Smooth muscle cell (in vitro differentiated cells): ENCODE data around the gene MYO1E. TPM values are rescaled to one million over a fixed set of nuclear protein-coding genes. Genes with fewer than 3 reads are reported as not detected.

ENCODE experiments used
- DNase-seq: peaks from one replicate; lab custom pipeline; 2025; ENCODE audit not compliant: unreplicated experiment; lab: John Stamatoyannopoulos, UW
- H2AFZ ChIP-seq: fragments of 200-600 bp; sonication (generic); 2 replicates; pipeline ENCODE4 v1.6.0; 2016; ENCODE audit warnings: antibody characterized with exemption, low read depth, mild to moderate bottlenecking
- H3F3A ChIP-seq: fragments of 200-600 bp; sonication (generic); 2 replicates; pipeline ENCODE4 v1.6.0; 2017; ENCODE audit warnings: antibody characterized with exemption, low read depth
- H3K27ac ChIP-seq: fragments of 200-600 bp; sonication (generic); 2 replicates; pipeline ENCODE4 v1.5.1; 2016; ENCODE audit warnings: low read depth, mild to moderate bottlenecking
- H3K27me3 ChIP-seq: fragments of 200-600 bp; sonication (generic); 2 replicates; pipeline ENCODE4 v1.6.1; 2016; ENCODE audit warnings: low read depth, mild to moderate bottlenecking
- H3K36me3 ChIP-seq: fragments of 200-600 bp; sonication (generic); 2 replicates; pipeline ENCODE4 v1.5.1; 2016; ENCODE audit warnings: low read depth
- H3K4me1 ChIP-seq: fragments of 200-600 bp; sonication (generic); 2 replicates; pipeline ENCODE4 v1.5.1; 2016; ENCODE audit warnings: low read depth
- H3K4me2 ChIP-seq: fragments of 200-600 bp; sonication (generic); 2 replicates; pipeline ENCODE4 v1.6.0; 2016; ENCODE audit warnings: mild to moderate bottlenecking
- H3K4me3 ChIP-seq: fragments of 200-600 bp; sonication (generic); 2 replicates; pipeline ENCODE4 v1.5.1; 2016; ENCODE audit warnings: mild to moderate bottlenecking
- H3K79me2 ChIP-seq: fragments of 200-600 bp; sonication (generic); 2 replicates; pipeline ENCODE4 v1.6.0; 2016; ENCODE audit warnings: low read depth, mild to moderate bottlenecking
- H3K9ac ChIP-seq: fragments of 200-600 bp; sonication (generic); 2 replicates; pipeline ENCODE4 v1.6.0; 2016; ENCODE audit warnings: low read depth
- H3K9me3 ChIP-seq: fragments of 200-600 bp; sonication (generic); replicated peaks from 2 replicates; pipeline ENCODE4 v1.5.1; 2016; ENCODE audit warnings: low read depth
- H4K20me1 ChIP-seq: fragments of 200-600 bp; sonication (generic); 2 replicates; pipeline ENCODE4 v1.6.0; 2016; ENCODE audit warnings: low read depth
- CTCF ChIP-seq: fragments of 200-600 bp; sonication (generic); IDR thresholded peaks from 2 replicates; pipeline ENCODE4 v1.5.1; 2017; ENCODE audit warnings: borderline replicate concordance, mild to moderate bottlenecking, antibody characterized with exemption; ENCODE audit not compliant: insufficient read depth, poor library complexity, severe bottlenecking
- WGBS: methylation state at CpG from one replicate; pipeline ENCODE4 v1.1.7; 2016; ENCODE audit warnings: low lambda C conversion rate; 5-methylcytosine and 5-hydroxymethylcytosine counted together
- polyA plus RNA-seq: library from polyadenylated mRNA; unstranded; fragments of >200 nt; fragmentation: Nextera tagmentation; extraction: Ambion mirVana; gene quantifications from 2 replicates; pipeline ENCODE4 v1.2.1, GENCODE V29; 2016
- total RNA-seq: library from RNA; depleted of rRNA; stranded (reverse); fragments of >200 nt; gene quantifications from 2 replicates; pipeline ENCODE4 v1.2.3, GENCODE V29; 2014

The MYO1E gene
- total and polyA plus RNA-seq, 2 experiments from 2014 or later: 50.0 to 54.5 TPM

DNA sequence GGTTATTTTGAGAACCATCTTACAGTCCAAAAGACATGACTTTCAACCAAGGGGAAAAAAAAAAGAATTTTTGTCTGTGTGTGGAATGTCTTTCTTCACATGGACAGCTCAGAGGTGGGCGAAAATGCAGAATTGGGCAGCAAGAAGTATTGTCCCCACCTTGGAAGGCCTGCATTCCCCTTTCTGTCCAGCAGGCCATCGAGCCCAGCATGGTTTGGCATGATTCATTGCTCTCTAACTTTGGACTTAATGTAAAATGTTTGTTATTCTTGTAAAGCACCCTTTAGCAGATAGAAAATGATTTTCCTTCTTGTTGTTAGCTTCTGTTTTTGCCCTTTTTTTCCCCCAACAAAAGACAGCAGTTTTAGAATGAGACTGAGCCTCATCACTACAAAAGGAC is 12.4 kb downstream of the MYO1E start:
- DNase-seq: no peak
- TF ChIP-seq CTCF: no peak
- Histone ChIP-seq H3K27me3 (no peaks in the 10 kb centered on the region), H3K4me2 (no peak overlapping the region), H3K79me2 (peaks cover 50% of the 10 kb centered on the region), H3K4me1 (no peaks in the 10 kb centered on the region), H3K27ac (peak overlapping the region; percentile 34), H3K9ac (no peak overlapping the region), H4K20me1 (peaks cover 93% of the 10 kb centered on the region), H3K36me3 (no peaks in the 10 kb centered on the region), H3K9me3 (no peaks in the 10 kb centered on the region), H3K4me3 (no peak overlapping the region), H3F3A (no peaks in the 10 kb centered on the region), H2AFZ (no peak overlapping the region)
- 93% methylated on average over 2 of the region's 2 CpGs for WGBS

- DNase-seq: no peak
- Histone ChIP-seq H3K4me2 (no peak overlapping the region), H3K4me3 (no peak overlapping the region), H3K4me1 (peaks cover 6% of the 10 kb centered on the region), H3K79me2 (peaks cover 49% of the 10 kb centered on the region), H3K27ac (no peak overlapping the region), H3F3A (no peaks in the 10 kb centered on the region), H3K9me3 (no peaks in the 10 kb centered on the region), H4K20me1 (peaks cover 85% of the 10 kb centered on the region), H2AFZ (no peak overlapping the region), H3K27me3 (no peaks in the 10 kb centered on the region), H3K36me3 (no peaks in the 10 kb centered on the region), H3K9ac (no peak overlapping the region)
- 87% methylated on average over 7 of the region's 7 CpGs for WGBS
- TF ChIP-seq CTCF: no peak
Observed at GRCh38 chr15:59355730-59356129, 16.9 kb downstream of the MYO1E start.

DNA sequence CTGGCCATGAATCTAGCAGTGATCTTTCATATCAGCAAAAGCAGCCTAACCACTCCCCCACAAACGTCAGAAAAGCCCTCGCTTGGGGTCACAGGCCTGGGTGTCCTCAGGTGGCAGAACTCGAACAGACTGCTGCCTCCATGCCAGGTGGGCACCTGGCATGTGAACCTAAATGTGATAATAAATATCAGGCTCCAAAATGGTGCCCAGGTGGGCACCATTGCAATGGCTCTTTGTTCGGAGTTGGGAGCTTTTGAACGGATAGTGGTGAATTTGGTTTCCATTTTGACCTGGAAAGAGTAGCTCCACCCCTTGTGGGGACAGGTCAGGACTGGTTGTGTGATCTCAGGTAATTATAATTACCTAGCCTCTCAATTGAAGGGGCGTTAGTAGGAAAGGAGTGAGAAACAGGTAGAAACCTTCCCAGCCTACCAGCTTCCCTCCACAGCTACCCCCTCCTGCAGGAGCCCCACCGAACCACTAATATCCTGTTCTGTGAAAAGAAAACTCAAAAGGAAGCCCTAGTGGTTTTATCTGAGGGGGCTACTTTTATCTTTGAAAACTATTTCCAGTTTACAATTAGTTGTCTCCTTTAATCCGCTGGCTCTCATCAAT is 18.1 kb downstream of the MYO1E start:
- no peak overlapping the region for H3K4me2 ChIP-seq
- H3K4me3 ChIP-seq: no peak overlapping the region
- H3K4me1 ChIP-seq: peaks cover 13% of the 10 kb centered on the region
- no peak overlapping the region for H2AFZ ChIP-seq
- H3K27ac ChIP-seq: no peak overlapping the region
- WGBS: 33% methylated on average over 8 of the region's 8 CpGs
- no peaks in the 10 kb centered on the region for H3K9me3 ChIP-seq
- TF ChIP-seq CTCF: no peak
- H4K20me1 ChIP-seq: peaks cover 73% of the 10 kb centered on the region
- DNase-seq: no peak
- no peaks in the 10 kb centered on the region for H3K36me3 ChIP-seq
- H3K79me2 ChIP-seq: peaks cover 48% of the 10 kb centered on the region
- H3F3A ChIP-seq: peaks cover 2% of the 10 kb centered on the region
- no peaks in the 10 kb centered on the region for H3K27me3 ChIP-seq
- H3K9ac ChIP-seq: no peak overlapping the region

DNA sequence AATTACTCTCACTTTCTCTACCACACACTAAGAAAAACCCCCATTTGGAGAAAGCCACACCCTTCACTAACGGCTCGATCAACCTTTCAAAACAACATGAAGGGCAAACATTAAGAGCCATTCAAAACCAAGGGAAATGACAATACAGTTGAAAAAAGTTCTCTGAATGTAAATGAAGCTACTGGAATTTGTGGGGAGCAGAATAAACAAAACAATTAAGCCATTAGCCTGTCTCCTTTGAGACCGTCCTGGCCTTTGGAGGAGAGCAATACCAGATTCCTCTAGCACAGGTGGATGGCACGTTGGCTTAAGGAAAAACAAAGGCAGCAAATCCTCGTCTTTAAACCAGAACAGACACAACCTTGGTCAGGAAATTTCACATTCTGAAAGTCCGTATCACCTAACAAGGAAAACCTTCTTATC is 18.7 kb downstream of the MYO1E start:
- H3K9ac ChIP-seq: no peak overlapping the region
- H4K20me1 ChIP-seq: peaks cover 70% of the 10 kb centered on the region
- DNase-seq: no peak
- no peaks in the 10 kb centered on the region for H3K9me3 ChIP-seq
- WGBS: 52% methylated on average over 6 of the region's 6 CpGs
- no peak overlapping the region for H2AFZ ChIP-seq
- peaks cover 17% of the 10 kb centered on the region for H3K4me1 ChIP-seq
- H3K27me3 ChIP-seq: no peaks in the 10 kb centered on the region
- no peak for TF ChIP-seq CTCF
- H3F3A ChIP-seq: peaks cover 6% of the 10 kb centered on the region
- H3K27ac ChIP-seq: no peak overlapping the region
- peaks cover 50% of the 10 kb centered on the region for H3K79me2 ChIP-seq
- H3K4me2 ChIP-seq: no peak overlapping the region
- H3K36me3 ChIP-seq: no peaks in the 10 kb centered on the region
- H3K4me3 ChIP-seq: no peak overlapping the region
